ENCODE data around the gene SIPA1L3.

Gene SIPA1L3

GRCh38 chr19:37928527-37929286 is 21.7 kb downstream of the SIPA1L3 start:
- Histone ChIP-seq H3K4me3 (ENCODE audit: control insufficient read depth in 1 of 7, extremely low read depth in 1 of 7, insufficient read depth in 4 of 7, low read depth in 2 of 7, low read length in 6 of 7) (peak overlapping the region in 2 of 7 experiments; percentile 39 to 50), H3K4me1 (ENCODE audit: control extremely low read depth in 1 of 4, control insufficient read depth in 4 of 4, insufficient read depth in 4 of 4, low read length in 3 of 4) (peaks cover 10 to 59% (median 55%) of the 10 kb centered on the region in 4 experiments), H3K9me3 (ENCODE audit: control extremely low read depth in 1 of 5, control insufficient read depth in 4 of 5, insufficient read depth in 2 of 5, low read depth in 1 of 5, low read length in 4 of 5) (no peaks in the 10 kb centered on the region), H3K27me3 (replicated peaks in 2 of 5; ENCODE audit: control insufficient read depth in 4 of 5, insufficient read depth in 5 of 5, low read length in 4 of 5) (no peaks in the 10 kb centered on the region), H3K36me3 (ENCODE audit: control insufficient read depth in 4 of 4, insufficient read depth in 4 of 4, low read length in 3 of 4) (peaks cover 0 to 5% (median 0%) of the 10 kb centered on the region in 4 experiments), H3K27ac (ENCODE audit: insufficient read depth in 1 of 2, low read depth in 1 of 2, low read length in 2 of 2, poor library complexity in 1 of 2, severe bottlenecking in 2 of 2) (peak overlapping the region in 1 of 2 experiments; percentile 29)
- DNase-seq: peak; percentile 59 to 93 (median 87)
- 29% methylated on average over 5 of the region's 5 CpGs for WGBS (ENCODE audit: insufficient coverage)
- CTCF ChIA-PET: interaction anchor here (0.9 to 2.4 kb wide), 7 partner anchors 11 to 167 kb away, joined by 3 to 7 read pairs (median 3); partner anchors contain the start of genes SIPA1L3 and WDR87
- POLR2A ChIA-PET: interaction anchor here (0.6 kb wide), 1 partner anchor 95 kb away, joined by 3 read pairs; no protein-coding TSS in a partner anchor

- no peaks in the 10 kb centered on the region for H3K9me3 ChIP-seq (ENCODE audit: control extremely low read depth in 1 of 5, control insufficient read depth in 4 of 5, insufficient read depth in 2 of 5, low read depth in 1 of 5, low read length in 4 of 5)
- H3K27me3 ChIP-seq (replicated peaks in 2 of 5; ENCODE audit: control insufficient read depth in 4 of 5, insufficient read depth in 5 of 5, low read length in 4 of 5): no peaks in the 10 kb centered on the region
- no peak overlapping the region for H3K27ac ChIP-seq (ENCODE audit: insufficient read depth in 1 of 2, low read depth in 1 of 2, low read length in 2 of 2, poor library complexity in 1 of 2, severe bottlenecking in 2 of 2)
- ChIA-PET POLR2A (no interaction called here), CTCF (interaction anchor here (1.0 to 2.4 kb wide), 2 partner anchors 22 to 122 kb away, joined by 4 to 7 read pairs; partner anchors contain the start of genes SIPA1L3 and WDR87)
- H3K36me3 ChIP-seq (ENCODE audit: control insufficient read depth in 4 of 4, insufficient read depth in 4 of 4, low read length in 3 of 4): peaks cover 0 to 5% (median 0%) of the 10 kb centered on the region in 4 experiments
- H3K4me1 ChIP-seq (ENCODE audit: control extremely low read depth in 1 of 4, control insufficient read depth in 4 of 4, insufficient read depth in 4 of 4, low read length in 3 of 4): peaks cover 10 to 66% (median 60%) of the 10 kb centered on the region in 4 experiments
- H3K4me3 ChIP-seq (ENCODE audit: control insufficient read depth in 1 of 7, extremely low read depth in 1 of 7, insufficient read depth in 4 of 7, low read depth in 2 of 7, low read length in 6 of 7): peak overlapping the region in 1 of 7 experiments; percentile 39
- 94% methylated on average over 4 of the region's 4 CpGs for WGBS (ENCODE audit: insufficient coverage)
- DNase-seq: peak in 1 of 3 donors; percentile 45
Observed at GRCh38 chr19:37929355-37929923, 22.4 kb downstream of the SIPA1L3 start.

- H3K36me3 ChIP-seq (ENCODE audit: control insufficient read depth in 4 of 4, insufficient read depth in 4 of 4, low read length in 3 of 4): peaks cover 0 to 8% (median 1%) of the 10 kb centered on the region in 4 experiments
- H3K4me1 ChIP-seq (ENCODE audit: control extremely low read depth in 1 of 4, control insufficient read depth in 4 of 4, insufficient read depth in 4 of 4, low read length in 3 of 4): peaks cover 10 to 66% (median 60%) of the 10 kb centered on the region in 4 experiments
- no peak overlapping the region for H3K27ac ChIP-seq (ENCODE audit: insufficient read depth in 1 of 2, low read depth in 1 of 2, low read length in 2 of 2, poor library complexity in 1 of 2, severe bottlenecking in 2 of 2)
- CTCF ChIA-PET: interaction anchor here (2.1 to 3.5 kb wide), 2 partner anchors 28 to 159 kb away, joined by 8 to 12 read pairs; no protein-coding TSS in a partner anchor
- peaks cover 0 to 3% (median 2%) of the 10 kb centered on the region in 5 experiments for H3K9me3 ChIP-seq (ENCODE audit: control extremely low read depth in 1 of 5, control insufficient read depth in 4 of 5, insufficient read depth in 2 of 5, low read depth in 1 of 5, low read length in 4 of 5)
- POLR2A ChIA-PET: no interaction called here
- H3K27me3 ChIP-seq (replicated peaks in 2 of 5; ENCODE audit: control insufficient read depth in 4 of 5, insufficient read depth in 5 of 5, low read length in 4 of 5): no peaks in the 10 kb centered on the region
- H3K4me3 ChIP-seq (ENCODE audit: control insufficient read depth in 1 of 7, extremely low read depth in 1 of 7, insufficient read depth in 4 of 7, low read depth in 2 of 7, low read length in 6 of 7): no peak overlapping the region
- no peak for DNase-seq
- 100% methylated on average over 1 of the region's 5 CpGs for WGBS (ENCODE audit: insufficient coverage)
Observed at GRCh38 chr19:37930416-37930815, 23.4 kb downstream of the SIPA1L3 start.

- Histone ChIP-seq H3K27ac (ENCODE audit: insufficient read depth in 1 of 2, low read depth in 1 of 2, low read length in 2 of 2, poor library complexity in 1 of 2, severe bottlenecking in 2 of 2) (peak overlapping the region; percentile 70 to 84), H3K27me3 (replicated peaks in 2 of 5; ENCODE audit: control insufficient read depth in 4 of 5, insufficient read depth in 5 of 5, low read length in 4 of 5) (no peaks in the 10 kb centered on the region), H3K9me3 (ENCODE audit: control extremely low read depth in 1 of 5, control insufficient read depth in 4 of 5, insufficient read depth in 2 of 5, low read depth in 1 of 5, low read length in 4 of 5) (peaks cover 0 to 7% (median 5%) of the 10 kb centered on the region in 5 experiments), H3K36me3 (ENCODE audit: control insufficient read depth in 4 of 4, insufficient read depth in 4 of 4, low read length in 3 of 4) (peaks cover 0 to 12% (median 8%) of the 10 kb centered on the region in 4 experiments), H3K4me1 (ENCODE audit: control extremely low read depth in 1 of 4, control insufficient read depth in 4 of 4, insufficient read depth in 4 of 4, low read length in 3 of 4) (peaks cover 10 to 67% (median 59%) of the 10 kb centered on the region in 4 experiments), H3K4me3 (ENCODE audit: control insufficient read depth in 1 of 7, extremely low read depth in 1 of 7, insufficient read depth in 4 of 7, low read depth in 2 of 7, low read length in 6 of 7) (peak overlapping the region in 6 of 7 experiments; percentile 51 to 73 (median 59))
- CTCF ChIA-PET: interaction anchor here (0.6 to 3.5 kb wide), 20 partner anchors 8 to 293 kb away, joined by 3 to 16 read pairs (median 5); partner anchors contain the start of genes SIPA1L3 and WDR87
- DNase-seq: peak; percentile 57 to 84 (median 82)
- POLR2A ChIA-PET: interaction anchor here (0.6 to 1.2 kb wide), 2 partner anchors 71 to 102 kb away, joined by 4 to 5 read pairs; no protein-coding TSS in a partner anchor
- 2% methylated on average over 28 of the region's 30 CpGs for whole genome bisulfite sequencing (ENCODE audit: insufficient coverage)
Observed at GRCh38 chr19:37931881-37932655, 25.1 kb downstream of the SIPA1L3 start.

- WGBS (ENCODE audit: insufficient coverage): 60% methylated on average over 10 of the region's 12 CpGs
- Histone ChIP-seq H3K36me3 (ENCODE audit: control insufficient read depth in 4 of 4, insufficient read depth in 4 of 4, low read length in 3 of 4) (peaks cover 0 to 12% (median 8%) of the 10 kb centered on the region in 4 experiments), H3K27me3 (replicated peaks in 2 of 5; ENCODE audit: control insufficient read depth in 4 of 5, insufficient read depth in 5 of 5, low read length in 4 of 5) (no peaks in the 10 kb centered on the region), H3K4me3 (ENCODE audit: control insufficient read depth in 1 of 7, extremely low read depth in 1 of 7, insufficient read depth in 4 of 7, low read depth in 2 of 7, low read length in 6 of 7) (peak overlapping the region in 4 of 7 experiments; percentile 51 to 73 (median 62)), H3K9me3 (ENCODE audit: control extremely low read depth in 1 of 5, control insufficient read depth in 4 of 5, insufficient read depth in 2 of 5, low read depth in 1 of 5, low read length in 4 of 5) (peaks cover 0 to 7% (median 5%) of the 10 kb centered on the region in 5 experiments), H3K27ac (ENCODE audit: insufficient read depth in 1 of 2, low read depth in 1 of 2, low read length in 2 of 2, poor library complexity in 1 of 2, severe bottlenecking in 2 of 2) (peak overlapping the region in 1 of 2 experiments; percentile 84), H3K4me1 (ENCODE audit: control extremely low read depth in 1 of 4, control insufficient read depth in 4 of 4, insufficient read depth in 4 of 4, low read length in 3 of 4) (peaks cover 10 to 62% (median 55%) of the 10 kb centered on the region in 4 experiments)
- DNase-seq: peak in 2 of 3 donors; percentile 50 to 67
- CTCF ChIA-PET: interaction anchor here (0.8 to 3.5 kb wide), 13 partner anchors 7 to 292 kb away, joined by 3 to 16 read pairs (median 5); partner anchors contain the start of genes SIPA1L3 and WDR87
- POLR2A ChIA-PET: interaction anchor here (1.2 kb wide), 1 partner anchor 70 kb away, joined by 5 read pairs; no protein-coding TSS in a partner anchor
Observed at GRCh38 chr19:37932985-37933936, 26.3 kb downstream of the SIPA1L3 start.

Measured in common myeloid progenitor, CD34-positive (primary cell).